ENCODE data around the gene OR2G6. TPM values are rescaled to one million over a fixed set of nuclear protein-coding genes. Genes with fewer than 3 reads are reported as not detected.

OR2G6 gene
- not detected in 2 replicates for total RNA-seq

GRCh38 chr1:248507773-248508172 is at the start of gene OR2G6:
Gene OR2G6 (plus strand): TSS chr1:248508073. CDS start chr1:248521647, 13,574 bp downstream.

GRCh38 chr1:248473051-248473450 is 34.8 kb upstream of the OR2G6 start, which contains the start of gene OR2T3:
Gene OR2T3 (plus strand): TSS chr1:248473351. CDS start chr1:248473351, 0 bp downstream.

GRCh38 chr1:248488289-248488688 is 19.6 kb upstream of the OR2G6 start, which contains the start of gene OR2T5:
Gene OR2T5 (plus strand): TSS chr1:248488589. CDS start chr1:248488589, 0 bp downstream.

GRCh38 chr1:248562672-248563071 is 54.8 kb downstream of the OR2G6 start, which contains the start of gene OR2T29:
Gene OR2T29 (minus strand): TSS chr1:248562772. CDS start chr1:248559491, 3,281 bp downstream.

GRCh38 chr1:248574657-248575056 is 66.8 kb downstream of the OR2G6 start, which contains the start of gene OR2T34:
Gene OR2T34 (minus strand): TSS chr1:248574757. CDS start chr1:248574757, 0 bp downstream.

Other genes starting within 250 kb of the OR2G6 start
- gene OR2T33, start 230.1 kb upstream of the OR2G6 start, total RNA-seq: not detected in 2 replicates
- not detected in 2 replicates for gene OR2T12, start 204.6 kb upstream of the OR2G6 start, total RNA-seq
- gene OR2M7, start 183.5 kb upstream of the OR2G6 start, total RNA-seq: not detected in 2 replicates
- not detected in 2 replicates for gene OR14C36, start 159.3 kb upstream of the OR2G6 start, total RNA-seq
- gene OR2T4, start 146.4 kb upstream of the OR2G6 start, total RNA-seq: not detected in 2 replicates
- gene OR2T6, start 132.3 kb upstream of the OR2G6 start, total RNA-seq: not detected in 2 replicates
- not detected in 2 replicates for gene OR2T1, start 105.0 kb upstream of the OR2G6 start, total RNA-seq
- gene OR2T2, start 62.4 kb upstream of the OR2G6 start, total RNA-seq: not detected in 2 replicates
- not detected in 2 replicates for gene OR2T3, start 34.7 kb upstream of the OR2G6 start, total RNA-seq
- gene OR2T5, start 19.5 kb upstream of the OR2G6 start, total RNA-seq: not detected in 2 replicates
- not detected in 2 replicates for gene OR2T29, start 54.7 kb downstream of the OR2G6 start, total RNA-seq
- not detected in 2 replicates for gene OR2T34, start 66.7 kb downstream of the OR2G6 start, total RNA-seq
- gene OR2T10, start 89.6 kb downstream of the OR2G6 start, total RNA-seq: not detected in 2 replicates
- gene OR2T11, start 127.0 kb downstream of the OR2G6 start, total RNA-seq: not detected in 2 replicates
- gene OR2T35, start 137.2 kb downstream of the OR2G6 start, total RNA-seq: not detected in 2 replicates
- gene OR2T27, start 147.5 kb downstream of the OR2G6 start, total RNA-seq: not detected in 2 replicates
- not detected in 2 replicates for gene OR14I1, start 194.7 kb downstream of the OR2G6 start, total RNA-seq
- not detected in 2 replicates for gene LYPD8, start 247.7 kb downstream of the OR2G6 start, total RNA-seq

All from dermis lymphatic vessel endothelial cell (primary cell).